GM12865 (cell line): ENCODE measurements around the gene FAM20A.

ENCODE experiments used
- DNase-seq: peaks from one replicate; pipeline ENCODE4 v3.0.0; 2010; ENCODE audit warnings: low read depth
- H3K4me3 ChIP-seq: 2 replicates; pipeline ENCODE4 v1.5.1; 2011; ENCODE audit warnings: mild to moderate bottlenecking, low read depth, low read length, control low read depth
- TF ChIP-seq, protein P1 (sequence below): IDR thresholded peaks from 2 replicates; pipeline ENCODE4 v1.5.1; 2011; ENCODE audit warnings: low read length, control low read depth, low read depth, inconsistent platforms; ENCODE audit not compliant: insufficient read depth; ENCODE audit errors: missing control alignments

Gene FAM20A

DNA sequence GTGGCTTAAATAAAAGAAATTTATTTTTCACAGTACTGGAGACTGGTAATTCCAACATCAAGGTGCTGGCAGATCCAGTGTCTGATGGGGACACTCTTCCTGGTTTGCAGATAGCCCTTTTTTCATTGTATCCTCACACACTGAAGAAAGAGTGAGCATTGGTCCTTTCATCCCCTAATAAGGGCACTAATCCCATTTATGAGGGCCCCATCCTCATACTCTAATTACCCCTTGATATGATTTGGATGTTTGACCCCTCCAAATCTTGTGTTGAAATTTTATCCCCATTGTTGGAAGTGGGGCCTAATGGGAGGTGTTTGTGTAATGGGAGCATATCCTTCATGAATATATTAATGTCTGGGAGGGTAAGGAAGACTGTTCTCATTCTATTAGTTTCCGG lies 9.4 kb upstream of the FAM20A start:
- H3K4me3 ChIP-seq, result no peak overlapping the region
- no peak for DNase-seq
- TF ChIP-seq, protein P1, sequence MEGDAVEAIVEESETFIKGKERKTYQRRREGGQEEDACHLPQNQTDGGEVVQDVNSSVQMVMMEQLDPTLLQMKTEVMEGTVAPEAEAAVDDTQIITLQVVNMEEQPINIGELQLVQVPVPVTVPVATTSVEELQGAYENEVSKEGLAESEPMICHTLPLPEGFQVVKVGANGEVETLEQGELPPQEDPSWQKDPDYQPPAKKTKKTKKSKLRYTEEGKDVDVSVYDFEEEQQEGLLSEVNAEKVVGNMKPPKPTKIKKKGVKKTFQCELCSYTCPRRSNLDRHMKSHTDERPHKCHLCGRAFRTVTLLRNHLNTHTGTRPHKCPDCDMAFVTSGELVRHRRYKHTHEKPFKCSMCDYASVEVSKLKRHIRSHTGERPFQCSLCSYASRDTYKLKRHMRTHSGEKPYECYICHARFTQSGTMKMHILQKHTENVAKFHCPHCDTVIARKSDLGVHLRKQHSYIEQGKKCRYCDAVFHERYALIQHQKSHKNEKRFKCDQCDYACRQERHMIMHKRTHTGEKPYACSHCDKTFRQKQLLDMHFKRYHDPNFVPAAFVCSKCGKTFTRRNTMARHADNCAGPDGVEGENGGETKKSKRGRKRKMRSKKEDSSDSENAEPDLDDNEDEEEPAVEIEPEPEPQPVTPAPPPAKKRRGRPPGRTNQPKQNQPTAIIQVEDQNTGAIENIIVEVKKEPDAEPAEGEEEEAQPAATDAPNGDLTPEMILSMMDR, result no peak

DNA sequence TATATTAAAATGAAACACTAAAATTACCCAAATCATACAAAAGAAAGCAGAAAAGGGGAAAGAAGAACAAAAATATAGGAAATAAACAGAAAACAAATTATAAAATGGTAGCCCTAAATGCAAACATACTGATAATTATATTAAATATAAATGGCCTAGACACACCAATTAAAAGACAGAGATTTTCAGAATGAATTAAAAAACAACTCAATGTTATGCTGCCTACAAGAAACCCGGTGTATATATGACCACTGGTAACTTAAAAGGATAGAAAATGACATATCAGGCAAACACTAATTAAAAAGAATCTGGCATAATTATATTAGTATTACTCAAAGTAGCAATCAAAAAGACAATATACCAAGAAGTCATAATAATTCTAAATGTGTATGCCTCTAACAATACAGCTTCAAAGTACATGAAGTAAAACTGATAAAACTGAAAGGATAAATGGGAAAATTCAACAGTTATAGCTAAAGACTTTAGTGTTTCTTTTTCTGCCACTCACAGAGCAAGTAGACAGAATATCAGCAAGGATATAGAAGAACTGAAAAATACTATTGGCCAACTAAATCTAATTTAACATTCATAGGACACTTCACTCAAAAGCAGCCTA lies 7.5 kb upstream of the FAM20A start:
- no peak for DNase-seq
- no peak overlapping the region for H3K4me3 ChIP-seq
- TF ChIP-seq, protein P1, result no peak

DNA sequence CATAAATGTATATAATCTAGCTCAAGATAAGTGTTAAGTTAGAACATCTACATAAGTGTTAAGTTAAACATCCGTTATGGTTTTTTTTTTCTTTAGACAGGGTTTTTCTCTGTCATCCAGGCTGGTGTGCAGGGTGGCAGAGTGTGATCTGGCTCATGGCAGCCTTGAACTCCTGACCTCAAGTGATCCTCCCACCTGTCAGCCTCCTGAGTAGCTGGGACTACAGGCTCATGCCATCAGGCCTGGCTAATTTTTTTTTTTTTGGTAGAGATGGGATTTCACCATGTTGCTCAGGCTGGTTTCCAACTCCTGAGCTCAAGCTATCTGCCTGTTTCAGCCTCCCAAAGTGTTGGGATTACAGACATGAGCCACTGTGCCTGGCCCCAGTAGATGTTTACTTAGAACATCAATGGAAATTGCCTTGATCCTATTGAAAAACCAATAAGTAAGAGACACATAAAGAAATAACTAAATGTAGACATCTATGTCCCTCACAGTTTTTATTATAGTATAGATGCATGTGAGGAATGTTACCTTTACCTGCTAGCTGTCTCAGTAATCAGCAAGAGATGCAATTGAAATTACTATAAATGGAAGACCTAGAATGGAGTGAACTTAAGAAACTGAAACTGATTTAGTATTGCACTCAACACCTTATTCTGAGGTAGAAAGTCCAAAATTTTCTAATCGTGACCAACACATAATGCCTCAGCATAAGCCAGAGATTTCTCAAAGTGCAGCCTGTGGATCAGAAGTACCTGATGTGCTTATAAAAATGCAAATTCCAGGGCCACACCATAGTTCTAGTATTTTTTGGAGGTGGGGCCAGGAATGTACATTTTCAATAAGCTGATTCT lies 5.5 kb upstream of the FAM20A start:
- H3K4me3 ChIP-seq, result no peak overlapping the region
- DNase-seq, result no peak
- TF ChIP-seq, protein P1, result no peak

DNA sequence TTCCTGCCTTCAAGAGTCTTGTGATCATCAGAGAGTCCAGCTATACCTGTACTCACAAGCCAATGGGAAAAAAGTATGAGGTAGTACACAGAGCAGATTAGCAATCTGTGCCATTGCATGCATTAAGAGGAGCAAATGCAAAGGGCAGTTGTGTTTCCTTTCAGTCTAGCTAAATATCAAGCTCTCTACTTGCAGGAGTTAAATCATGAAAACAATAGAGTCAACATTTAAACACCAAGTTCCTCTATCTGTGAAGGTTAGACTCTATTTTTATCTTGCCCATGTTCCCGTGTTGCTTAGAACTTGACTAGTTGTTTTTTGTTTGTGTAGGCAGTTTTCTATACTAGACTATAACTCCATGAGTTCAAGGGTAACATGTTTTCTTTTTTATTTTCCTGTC lies 4.7 kb upstream of the FAM20A start:
- no peak for DNase-seq
- TF ChIP-seq, protein P1, result no peak
- H3K4me3 ChIP-seq, result no peak overlapping the region

DNA sequence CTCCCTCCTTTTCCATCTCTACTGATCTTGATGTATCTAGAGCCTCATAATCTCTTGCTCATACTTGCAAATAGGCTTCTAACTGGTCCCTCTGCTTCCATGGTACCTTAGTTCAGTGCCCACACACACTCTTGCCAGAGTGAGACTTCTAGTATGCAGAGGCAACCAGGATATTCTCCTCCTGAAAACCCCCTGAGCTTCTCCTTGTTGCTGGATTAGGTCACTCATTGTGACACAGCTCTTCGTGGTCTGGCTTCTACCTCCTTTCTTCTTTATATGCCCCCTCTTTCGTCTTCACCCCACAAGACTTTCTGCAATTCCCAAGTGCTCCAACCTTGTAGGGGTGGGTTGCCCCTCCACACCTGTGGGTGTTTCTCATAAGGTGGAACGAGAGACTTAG lies 2.5 kb upstream of the FAM20A start:
- DNase-seq, result no peak
- no peak overlapping the region for H3K4me3 ChIP-seq
- TF ChIP-seq, protein P1, result no peak

DNA sequence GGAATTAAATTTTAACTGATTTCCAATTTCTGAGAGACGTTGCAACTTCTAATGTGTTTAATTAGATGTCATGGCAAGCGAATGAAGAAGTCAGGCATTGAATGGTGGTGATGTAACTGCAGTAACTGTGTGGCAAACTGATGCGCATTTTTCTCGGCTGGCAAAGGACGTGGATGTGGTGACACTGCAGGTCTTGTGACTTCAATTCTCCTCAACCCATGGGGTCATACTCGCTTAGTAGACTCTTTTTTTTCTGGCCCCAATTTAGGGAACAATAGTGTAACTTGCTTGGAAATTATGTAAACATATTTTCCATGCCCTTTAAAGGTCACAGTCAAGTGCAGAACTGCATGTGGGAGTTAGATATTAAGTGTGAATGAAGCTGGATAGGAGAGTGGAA lies 1.9 kb upstream of the FAM20A start:
- DNase-seq, result no peak
- no peak overlapping the region for H3K4me3 ChIP-seq
- TF ChIP-seq, protein P1, result no peak
